Ecto neural progenitor cell (in vitro differentiated cells): ENCODE data around the gene DYNLL2.
"Not testable (repeated sequence)": the region's sequence is repeated elsewhere in the genome, so short reads cannot be mapped to it uniquely, and the experiment has no call there.

Source experiments
- DNase-seq: peaks from one replicate; pipeline ENCODE4 v3.0.0-alpha.2; 2018; ENCODE audit warnings: low spot score

The DYNLL2 gene

GRCh38 chr17:58101898-58102297 lies 18.7 kb downstream of the DYNLL2 start:
- DNase-seq = not testable (repeated sequence)

DNA sequence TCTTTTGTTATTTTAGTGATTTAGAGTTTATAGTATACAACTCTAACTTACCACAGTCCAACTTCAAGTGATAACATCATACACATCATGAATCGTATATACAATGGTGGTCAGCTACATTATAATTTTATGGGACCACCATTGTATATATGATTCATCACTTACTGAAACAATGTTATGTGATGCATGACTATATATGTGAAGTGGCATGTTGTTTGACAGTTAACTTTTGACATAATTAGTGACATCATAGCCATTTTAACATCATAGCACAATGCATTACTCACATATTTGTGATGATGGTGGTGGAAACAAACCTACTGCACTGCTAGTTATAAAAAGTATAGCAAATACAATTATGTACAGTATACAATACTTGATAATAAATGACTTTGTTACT lies 21.9 kb downstream of the DYNLL2 start:
- no peak for DNase-seq

- no peak for DNase-seq
Observed at GRCh38 chr17:58107306-58107705, 24.1 kb downstream of the DYNLL2 start.

DNA sequence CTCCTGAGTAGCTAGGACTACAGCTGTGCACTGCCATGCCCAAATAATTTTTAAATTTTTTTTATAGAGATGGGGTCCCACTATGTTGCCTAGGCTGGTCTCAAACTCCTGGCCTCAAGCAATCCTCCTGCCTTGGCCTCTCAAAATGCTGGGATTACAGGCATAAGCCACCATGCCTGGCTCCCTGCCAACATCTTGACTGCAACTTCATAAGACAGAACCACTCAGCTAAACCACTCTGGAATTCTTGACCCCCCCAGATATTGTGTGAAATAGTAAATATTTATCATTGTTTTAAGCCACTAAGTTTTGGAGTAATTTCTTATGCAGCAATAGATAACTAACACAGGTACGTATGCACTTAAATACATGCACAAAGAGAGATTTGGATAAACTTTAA lies 26.0 kb downstream of the DYNLL2 start:
- DNase-seq = no peak

GRCh38 chr17:58110012-58110411 lies 26.8 kb downstream of the DYNLL2 start:
- no peak for DNase-seq

GRCh38 chr17:58111676-58112075 lies 28.5 kb downstream of the DYNLL2 start:
- no peak for DNase-seq

DNA sequence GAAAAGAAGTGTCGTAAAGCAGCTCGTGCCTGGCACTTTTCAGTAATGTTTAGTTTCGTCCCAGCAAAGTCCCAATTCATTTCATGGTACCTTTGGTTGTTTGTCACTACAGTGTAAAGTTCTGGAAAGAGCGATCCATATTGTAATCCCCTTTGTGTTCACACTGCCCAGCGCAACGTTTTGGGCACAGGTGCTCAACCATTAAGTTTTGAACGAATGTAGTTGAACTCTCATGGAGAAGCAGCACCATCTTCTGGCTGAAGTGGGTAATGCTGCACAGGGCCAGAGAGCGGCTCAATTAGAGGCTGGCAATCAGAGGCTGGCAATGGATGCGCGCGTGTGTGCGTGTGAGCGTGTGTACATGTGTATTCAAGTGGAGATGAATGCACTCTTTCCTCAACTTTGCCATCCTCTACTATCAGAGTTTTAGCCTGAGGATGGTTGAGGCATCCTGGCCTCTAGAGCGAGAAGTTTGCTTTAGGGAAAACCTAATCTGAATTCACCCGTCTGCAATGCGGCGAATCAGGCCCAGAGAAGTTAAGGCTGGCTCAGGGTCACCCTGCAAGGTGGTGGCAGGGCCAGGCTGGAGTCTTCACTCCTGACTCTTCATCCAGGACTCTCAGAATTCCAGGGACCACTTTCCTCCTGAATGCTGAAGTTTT lies 29.9 kb downstream of the DYNLL2 start:
- DNase-seq = peak; percentile 90

DNA sequence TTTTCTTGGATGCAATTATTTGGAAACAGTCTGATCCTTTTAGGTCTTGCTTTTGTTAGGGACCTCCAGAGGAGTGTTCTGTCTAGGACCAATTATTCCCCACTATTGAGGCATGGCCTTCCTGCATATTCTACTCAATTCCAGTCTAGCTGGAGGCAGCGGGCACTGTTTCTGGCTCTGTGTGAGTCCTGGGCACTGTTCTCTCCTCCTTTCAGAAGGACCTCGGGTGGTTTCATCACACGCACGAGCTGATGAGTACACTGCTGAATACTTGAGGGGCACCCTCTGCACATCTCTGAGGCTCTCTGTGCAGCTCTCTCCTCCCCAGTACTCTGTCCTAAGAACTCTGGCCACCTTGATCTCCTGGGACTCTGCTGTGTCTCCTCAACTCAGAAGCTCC lies 30.7 kb downstream of the DYNLL2 start:
- no peak for DNase-seq

GRCh38 chr17:58117382-58117781 lies 34.2 kb downstream of the DYNLL2 start:
- no peak for DNase-seq

DNA sequence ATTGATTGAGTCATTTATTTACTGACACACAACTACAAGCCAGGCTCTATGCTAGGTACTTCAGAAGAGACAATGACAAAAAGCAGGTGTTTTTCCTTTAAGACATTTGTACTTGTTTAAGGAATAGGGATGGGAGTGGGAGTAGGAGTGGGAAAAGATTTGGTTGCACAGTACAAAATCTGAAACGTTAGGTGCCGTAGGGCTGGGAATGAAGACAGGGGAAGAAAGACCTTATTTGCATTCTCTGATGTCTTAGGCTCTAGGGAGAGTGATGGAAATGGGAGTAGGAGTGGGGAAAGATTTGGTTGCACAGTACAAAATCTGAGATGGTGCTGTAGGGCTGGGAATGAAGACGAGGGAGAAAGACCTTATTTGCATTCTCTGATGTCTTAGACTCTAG lies 36.3 kb downstream of the DYNLL2 start:
- DNase-seq = no peak

DNA sequence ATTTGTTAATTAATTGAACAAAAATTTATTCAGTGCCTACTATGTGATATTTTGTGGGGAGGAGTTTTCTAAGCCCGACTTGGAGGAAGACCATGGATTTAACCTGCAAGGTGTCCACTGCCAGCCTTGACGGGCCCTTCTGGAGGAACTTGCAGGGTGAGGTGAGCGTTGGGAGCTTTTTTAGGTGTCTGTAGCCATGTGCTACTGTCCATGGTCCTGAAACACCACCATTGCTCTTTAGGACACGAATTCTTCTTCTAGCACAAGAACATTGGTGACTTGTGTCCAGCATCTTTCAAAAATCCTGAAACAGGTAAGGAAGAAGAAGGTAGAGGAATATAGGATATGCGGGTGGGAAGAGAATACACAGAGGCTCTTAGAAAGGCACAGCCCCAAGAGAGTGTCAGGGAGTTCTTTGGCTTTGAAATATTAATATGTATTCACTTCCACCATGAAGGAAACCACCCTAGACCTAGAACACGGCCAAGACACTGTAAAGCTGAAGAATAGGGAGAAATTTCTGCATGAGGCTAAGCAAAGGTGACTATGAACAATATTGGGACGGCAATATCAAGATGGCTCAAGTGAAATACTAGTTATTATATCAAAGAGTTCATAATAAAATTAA lies 37.1 kb downstream of the DYNLL2 start:
- peak; percentile 75 for DNase-seq

GRCh38 chr17:58121925-58122324 lies 38.7 kb downstream of the DYNLL2 start:
- no peak for DNase-seq

DNA sequence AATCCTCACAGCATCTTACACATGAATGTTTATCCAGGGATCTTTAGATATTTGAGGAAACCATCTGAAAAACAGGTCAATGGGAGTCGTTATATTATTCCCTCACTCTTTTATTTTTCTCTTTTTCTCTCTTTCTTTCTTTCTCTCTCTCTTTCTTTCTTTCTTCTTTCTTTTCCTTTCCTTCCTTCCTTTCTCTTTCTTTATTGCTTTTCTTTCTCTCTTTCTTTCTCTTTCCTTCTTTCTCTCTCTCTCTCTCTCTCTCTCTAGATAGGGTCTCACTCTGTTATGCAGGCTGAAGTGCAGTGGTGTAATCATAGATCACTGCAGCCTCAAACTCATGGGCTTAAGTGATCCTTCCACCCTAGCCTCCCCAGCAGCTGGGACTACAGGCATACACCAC lies 44.6 kb downstream of the DYNLL2 start:
- no peak for DNase-seq

DNA sequence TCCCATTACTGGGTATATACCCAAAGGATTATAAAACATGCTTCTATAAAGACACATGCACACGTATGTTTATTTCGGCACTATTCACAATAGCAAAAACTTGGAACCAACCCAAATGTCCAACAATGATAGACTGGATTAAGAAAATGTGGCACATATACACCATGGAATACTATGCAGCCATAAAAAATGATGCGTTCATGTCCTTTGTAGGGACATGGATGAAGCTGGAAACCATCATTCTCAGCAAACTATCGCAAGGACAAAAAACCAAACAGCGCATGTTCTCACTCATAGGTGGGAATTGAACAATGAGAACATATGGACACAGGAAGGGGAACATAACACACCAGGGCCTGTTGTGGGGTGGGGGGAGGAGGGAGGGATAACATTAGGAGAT lies 49.5 kb downstream of the DYNLL2 start:
- not testable (repeated sequence) for DNase-seq

DNA sequence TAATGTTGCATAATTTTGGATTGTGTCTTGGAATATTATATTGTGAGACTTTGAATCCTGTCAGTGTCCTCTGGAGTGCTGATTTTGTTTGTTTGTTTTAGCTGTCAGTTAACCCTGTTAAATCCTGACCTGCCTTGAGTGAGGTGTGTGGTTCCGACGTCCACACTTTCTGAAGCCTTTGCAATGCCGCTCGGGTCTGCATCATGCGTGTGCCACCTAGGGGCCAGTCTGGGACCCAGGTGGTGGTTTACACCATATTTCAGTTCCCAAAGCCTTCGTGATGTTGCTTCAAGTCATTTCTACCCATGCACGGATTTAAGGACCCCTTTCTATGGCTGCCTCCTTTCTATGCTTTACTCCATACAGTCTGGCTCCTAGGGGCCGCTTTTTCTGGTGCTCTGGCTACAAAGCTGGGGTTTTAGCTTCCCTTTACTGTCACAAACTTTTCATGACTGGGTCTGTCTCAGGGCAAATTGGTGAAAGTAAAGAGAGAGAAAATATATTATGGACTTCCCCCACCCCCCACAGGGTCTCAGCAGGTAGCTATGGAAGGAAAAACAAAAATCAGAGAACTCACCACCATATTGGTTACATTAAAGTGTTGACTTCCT lies 53.6 kb downstream of the DYNLL2 start:
- DNase-seq = no peak

- no peak for DNase-seq
Observed at GRCh38 chr17:58141505-58141904, 58.3 kb downstream of the DYNLL2 start.

- not testable (repeated sequence) for DNase-seq
Observed at GRCh38 chr17:58143335-58143734, 60.1 kb downstream of the DYNLL2 start.

GRCh38 chr17:58144801-58145200 lies 61.6 kb downstream of the DYNLL2 start:
- no peak for DNase-seq
